Measurements from ENCODE around the gene TNFSF18. TPM values are rescaled to one million over a fixed set of nuclear protein-coding genes. Genes with fewer than 3 reads are reported as not detected.
"Not testable (repeated sequence)": the region's sequence is repeated elsewhere in the genome, so short reads cannot be mapped to it uniquely, and the experiment has no call there.

TNFSF18 gene
- total RNA-seq, 4 donors from 2014 or later: 0.23 TPM; not detected in 3

DNA sequence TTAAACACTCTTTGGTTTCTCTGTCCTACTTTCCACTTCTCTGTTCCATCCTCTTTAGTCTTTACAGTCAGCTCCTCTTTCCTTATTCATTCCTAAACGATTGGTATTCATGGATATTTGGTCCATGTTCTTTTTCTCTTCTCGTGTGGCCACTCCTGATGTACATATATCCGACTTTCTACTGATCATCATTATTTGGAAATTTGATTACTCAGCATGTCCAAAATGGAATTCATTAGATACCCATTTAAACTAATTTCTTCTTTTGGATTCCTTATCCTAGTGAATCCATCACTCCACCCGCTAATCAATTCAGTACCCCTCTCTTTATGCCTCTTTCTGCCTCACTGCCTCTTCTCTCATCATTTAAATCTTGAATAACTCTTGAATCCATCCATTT, 43.8 kb upstream of the TNFSF18 start:
- Histone ChIP-seq H3K4me3 (no peak overlapping the region), H3K36me3 (no peaks in the 10 kb centered on the region), H3K27me3 (no peaks in the 10 kb centered on the region), H3K27ac (no peak overlapping the region), H3K9me3 (no peaks in the 10 kb centered on the region), H3K4me1 (no peaks in the 10 kb centered on the region)
- no peak for DNase-seq (ENCODE audit: low spot score in 2 of 2)
- TF ChIP-seq POLR2AphosphoS5 (IDR thresholded peaks at IDR 0.05): no peak
- no peak for TF ChIP-seq EP300 (IDR thresholded peaks at IDR 0.05)
- no peak for TF ChIP-seq CTCF (IDR thresholded peaks at IDR 0.05)
- 91% methylated on average over 4 of the region's 4 CpGs for WGBS

DNA sequence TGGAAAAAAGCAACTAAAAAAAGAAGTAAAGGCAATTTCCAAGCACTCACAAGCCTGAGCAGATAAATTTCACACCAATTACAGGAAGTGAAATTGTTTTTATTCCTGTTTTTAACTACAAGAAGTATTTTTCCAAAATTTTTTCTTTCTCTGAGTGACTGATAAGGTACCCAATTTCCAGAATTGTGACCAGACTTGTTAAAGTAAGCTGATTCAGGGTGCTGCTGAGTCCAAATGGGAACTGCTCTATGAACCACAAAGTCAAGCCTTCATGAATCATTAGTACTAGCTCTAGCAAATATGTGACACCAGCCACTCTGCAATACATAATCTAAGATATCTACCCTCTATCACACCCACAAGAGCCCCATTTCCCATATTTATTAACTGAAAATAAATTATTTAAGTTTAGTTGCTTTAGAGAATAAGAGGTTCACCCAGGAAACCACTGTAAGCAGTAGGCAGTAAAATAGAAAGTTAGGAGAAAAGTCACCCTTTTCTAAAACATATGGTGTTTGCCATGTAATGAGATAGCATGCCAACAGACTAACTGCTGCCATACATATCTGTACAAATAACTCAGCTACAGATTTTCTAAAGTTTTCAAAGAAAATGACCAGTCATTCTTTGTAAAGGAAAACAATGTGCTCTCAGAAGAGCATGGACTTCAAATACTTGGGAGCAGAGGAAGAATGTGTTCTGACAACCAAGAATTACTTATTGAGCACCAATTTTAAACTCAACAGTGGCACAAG, 43.1 kb upstream of the TNFSF18 start:
- TF ChIP-seq POLR2AphosphoS5 (IDR thresholded peaks at IDR 0.05): no peak
- no peak for TF ChIP-seq EP300 (IDR thresholded peaks at IDR 0.05)
- no peak for TF ChIP-seq CTCF (IDR thresholded peaks at IDR 0.05)
- TF ChIP-seq POLR2A (IDR thresholded peaks at IDR 0.05): no peak
- Histone ChIP-seq H3K9me3 (no peaks in the 10 kb centered on the region), H3K4me3 (no peak overlapping the region), H3K27ac (no peak overlapping the region), H3K27me3 (no peaks in the 10 kb centered on the region), H3K4me1 (no peaks in the 10 kb centered on the region), H3K36me3 (no peaks in the 10 kb centered on the region)
- no peak for DNase-seq (ENCODE audit: low spot score in 2 of 2)

DNA sequence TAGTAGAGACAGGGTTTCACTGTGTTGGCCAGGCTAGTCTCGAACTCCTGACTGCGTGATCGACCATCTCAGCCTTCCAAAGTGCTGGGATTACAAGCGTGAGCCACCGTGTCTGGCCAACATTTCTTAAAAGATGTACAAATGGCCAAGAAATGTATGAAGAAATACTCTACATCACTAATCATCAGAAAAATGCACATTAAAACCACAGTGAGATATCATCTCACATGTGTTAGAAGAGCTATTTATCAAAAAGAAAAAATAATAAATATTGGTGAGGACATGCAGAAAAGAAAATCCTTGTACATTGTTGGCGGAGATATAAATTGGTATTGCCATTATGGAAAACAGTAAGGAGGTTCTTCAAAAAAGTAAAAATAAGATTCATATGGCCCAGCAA, 33.6 kb upstream of the TNFSF18 start:
- no peak for DNase-seq (ENCODE audit: low spot score in 2 of 2)
- H3K9me3 ChIP-seq: no peaks in the 10 kb centered on the region
- no peaks in the 10 kb centered on the region for H3K4me1 ChIP-seq
- 93% methylated on average over 6 of the region's 6 CpGs for WGBS
- no peak for TF ChIP-seq POLR2A (IDR thresholded peaks at IDR 0.05)
- TF ChIP-seq CTCF (IDR thresholded peaks at IDR 0.05): no peak
- TF ChIP-seq POLR2AphosphoS5 (IDR thresholded peaks at IDR 0.05): no peak
- no peak for TF ChIP-seq EP300 (IDR thresholded peaks at IDR 0.05)
- H3K27ac ChIP-seq: no peak overlapping the region
- no peaks in the 10 kb centered on the region for H3K36me3 ChIP-seq
- H3K27me3 ChIP-seq: no peaks in the 10 kb centered on the region
- H3K4me3 ChIP-seq: no peak overlapping the region

- 25% methylated on average over 1 of the region's 1 CpG for WGBS
- Histone ChIP-seq H3K27me3 (no peaks in the 10 kb centered on the region), H3K4me3 (no peak overlapping the region), H3K36me3 (no peaks in the 10 kb centered on the region), H3K9me3 (no peaks in the 10 kb centered on the region), H3K27ac (no peak overlapping the region), H3K4me1 (no peaks in the 10 kb centered on the region)
- TF ChIP-seq POLR2AphosphoS5 (IDR thresholded peaks at IDR 0.05) (no peak), EP300 (IDR thresholded peaks at IDR 0.05) (no peak), POLR2A (IDR thresholded peaks at IDR 0.05) (no peak), CTCF (IDR thresholded peaks at IDR 0.05) (no peak)
- no peak for DNase-seq (ENCODE audit: low spot score in 2 of 2)
These were observed 32.2 kb upstream of the TNFSF18 start for GRCh38 chr1:173082913-173083312.

DNA sequence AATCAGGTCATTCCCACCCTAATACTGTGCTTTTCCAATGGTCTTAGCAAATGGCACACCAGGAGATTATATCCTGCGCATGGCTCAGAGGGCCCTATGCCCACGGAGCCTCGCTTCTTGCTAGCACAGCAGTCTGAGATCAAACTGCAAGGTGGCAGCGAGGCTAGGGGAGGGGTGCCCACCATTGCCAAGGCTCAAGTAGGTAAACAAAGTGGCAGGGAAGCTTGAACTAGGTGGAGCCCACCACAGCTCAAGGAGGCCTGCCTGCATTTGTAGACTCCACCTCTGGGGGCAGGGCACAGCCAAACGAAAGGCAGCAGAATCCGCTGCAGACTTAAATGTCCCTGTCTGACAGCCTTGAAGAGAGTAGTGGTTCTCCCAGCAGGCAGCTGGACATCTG, 23.5 kb upstream of the TNFSF18 start:
- H3K27ac ChIP-seq; H3K9me3 ChIP-seq; H3K36me3 ChIP-seq; H3K27me3 ChIP-seq; DNase-seq (ENCODE audit: low spot score in 2 of 2); H3K4me3 ChIP-seq; H3K4me1 ChIP-seq: not testable (repeated sequence)
- 88% methylated on average over 6 of the region's 6 CpGs for WGBS

DNA sequence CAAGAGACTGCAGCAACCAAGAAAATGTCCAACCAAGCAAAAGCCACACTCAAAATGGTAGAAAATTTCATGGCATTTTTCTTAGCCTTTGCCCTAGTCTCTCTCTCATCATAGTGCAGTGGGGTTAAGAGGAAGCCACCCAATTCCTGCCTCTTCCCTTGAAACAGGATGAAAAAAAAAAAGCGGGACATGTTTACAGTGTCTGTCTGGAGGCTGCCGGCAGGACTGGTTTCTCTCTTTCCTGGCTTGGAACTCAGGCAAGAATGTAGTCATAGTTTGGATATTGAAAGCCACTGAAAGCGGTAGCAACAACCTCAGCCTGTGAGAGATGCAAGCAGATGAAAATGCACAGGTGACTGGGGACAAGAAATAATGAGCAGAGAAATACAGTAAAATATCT, 13.3 kb upstream of the TNFSF18 start:
- 23% methylated on average over 3 of the region's 3 CpGs for WGBS

More for the DNA sequence above, 13.3 kb upstream of the TNFSF18 start:
- TF ChIP-seq EP300 (IDR thresholded peaks at IDR 0.05) (no peak), POLR2A (IDR thresholded peaks at IDR 0.05) (no peak), POLR2AphosphoS5 (IDR thresholded peaks at IDR 0.05) (no peak), CTCF (IDR thresholded peaks at IDR 0.05) (no peak)
- no peaks in the 10 kb centered on the region for H3K27me3 ChIP-seq
- no peak overlapping the region for H3K27ac ChIP-seq
- H3K9me3 ChIP-seq: no peaks in the 10 kb centered on the region
- DNase-seq (ENCODE audit: low spot score in 2 of 2): no peak
- peaks cover 8% of the 10 kb centered on the region for H3K4me1 ChIP-seq
- H3K36me3 ChIP-seq: no peaks in the 10 kb centered on the region
- H3K4me3 ChIP-seq: no peak overlapping the region
